Stomach (tissue), 4 donors: Measurements from ENCODE around the gene SCRG1.

Experiments used
- CTCF ChIP-seq, 7 experiments: fragments of 450-650 bp in 4 of 7; fragments of 200-600 bp in 3 of 7; sonication (generic) in 3 of 7; IDR thresholded peaks; one replicate each; pipeline ENCODE4 v1.5.1; 2016 to 2019; ENCODE audit warnings: antibody characterized with exemption in 7 of 7, control low read depth in 2 of 7, mild to moderate bottlenecking in 1 of 7
- POLR2AphosphoS5 ChIP-seq, 3 donors: sonication (generic); formaldehyde crosslinking; IDR thresholded peaks; one replicate each; pipeline ENCODE4 v1.6.1; 2016; ENCODE audit warnings: antibody characterized with exemption in 3 of 3

GRCh38 chr4:173417833-173418232, 18.9 kb upstream of the SCRG1 start:
- no peak for TF ChIP-seq CTCF (IDR thresholded peaks at IDR 0.05)
- TF ChIP-seq POLR2AphosphoS5 (IDR thresholded peaks at IDR 0.05), result peak in 1 of 3 donors; percentile 13
